NCI-H748 (cell line): ENCODE results near the gene KRTAP9-1.
"Not testable (repeated sequence)": the region's sequence is repeated elsewhere in the genome, so short reads cannot be mapped to it uniquely, and the experiment has no call there.

Experiments
- DNase-seq: peaks from one replicate; lab custom pipeline; 2025; ENCODE audit not compliant: unreplicated experiment; lab: John Stamatoyannopoulos, UW

KRTAP9-1 gene

GRCh38 chr17:41178843-41179616 is 10.7 kb upstream of the KRTAP9-1 start:
- no peak for DNase-seq

GRCh38 chr17:41184480-41184961 is 5.2 kb upstream of the KRTAP9-1 start, which contains the start of gene KRTAP4-1:
Gene KRTAP4-1 (minus strand): TSS chr17:41184911. CDS start chr17:41184854, 57 bp downstream.
- peak; percentile 24 for DNase-seq

- no peak for DNase-seq
These were observed 4.7 kb upstream of the KRTAP9-1 start for GRCh38 chr17:41185001-41185400.

GRCh38 chr17:41186872-41187271 is 2.8 kb upstream of the KRTAP9-1 start:
- no peak for DNase-seq

- DNase-seq, result peak; percentile 45
These were observed 641 bp downstream of the KRTAP9-1 start for GRCh38 chr17:41190328-41190727.

- DNase-seq, result no peak
These were observed 6.4 kb downstream of the KRTAP9-1 start for GRCh38 chr17:41196068-41196467.

GRCh38 chr17:41199421-41200078 is 9.9 kb downstream of the KRTAP9-1 start:
- peak; percentile 79 for DNase-seq

GRCh38 chr17:41211845-41212466 is 22.3 kb downstream of the KRTAP9-1 start:
- DNase-seq, result peak; percentile 95

GRCh38 chr17:41212524-41213169 is 23.0 kb downstream of the KRTAP9-1 start:
- peak; percentile 94 for DNase-seq

- no peak for DNase-seq
These were observed 26.0 kb downstream of the KRTAP9-1 start for GRCh38 chr17:41215681-41216080.

GRCh38 chr17:41223821-41224220 is 34.1 kb downstream of the KRTAP9-1 start:
- no peak for DNase-seq

GRCh38 chr17:41226051-41226450 is 36.4 kb downstream of the KRTAP9-1 start:
- no peak for DNase-seq

GRCh38 chr17:41226598-41227095 is 37.0 kb downstream of the KRTAP9-1 start, which contains the start of gene KRTAP9-2:
Gene KRTAP9-2 (plus strand): TSS chr17:41226648. CDS start chr17:41226655, 7 bp downstream.
- DNase-seq, result not testable (repeated sequence)

GRCh38 chr17:41230094-41230493 is 40.4 kb downstream of the KRTAP9-1 start:
- DNase-seq, result no peak

GRCh38 chr17:41231731-41232130 is 42.0 kb downstream of the KRTAP9-1 start:
- DNase-seq, result no peak

- not testable (repeated sequence) for DNase-seq
These were observed 42.9 kb downstream of the KRTAP9-1 start, which contains the start of gene KRTAP9-3 for GRCh38 chr17:41232399-41233105. Gene KRTAP9-3 (plus strand): TSS chr17:41232449. CDS start chr17:41232502, 53 bp downstream.

GRCh38 chr17:41237116-41237515 is 47.4 kb downstream of the KRTAP9-1 start:
- not testable (repeated sequence) for DNase-seq

GRCh38 chr17:41237949-41238437 is 48.3 kb downstream of the KRTAP9-1 start, which contains the start of gene KRTAP9-8:
Gene KRTAP9-8 (plus strand): TSS chr17:41237999. CDS start chr17:41238052, 53 bp downstream.
- not testable (repeated sequence) for DNase-seq
